ENCODE results near the gene CEP104. TPM values are rescaled to one million over a fixed set of nuclear protein-coding genes. Genes with fewer than 3 reads are reported as not detected.
"Not testable (repeated sequence)": the region's sequence is repeated elsewhere in the genome, so short reads cannot be mapped to it uniquely, and the experiment has no call there.

The CEP104 gene
- total RNA-seq, 1 experiment from 2014 or later, result 34.3 TPM

- CTCF ChIA-PET, result no interaction called here
- TF ChIP-seq, protein P1, sequence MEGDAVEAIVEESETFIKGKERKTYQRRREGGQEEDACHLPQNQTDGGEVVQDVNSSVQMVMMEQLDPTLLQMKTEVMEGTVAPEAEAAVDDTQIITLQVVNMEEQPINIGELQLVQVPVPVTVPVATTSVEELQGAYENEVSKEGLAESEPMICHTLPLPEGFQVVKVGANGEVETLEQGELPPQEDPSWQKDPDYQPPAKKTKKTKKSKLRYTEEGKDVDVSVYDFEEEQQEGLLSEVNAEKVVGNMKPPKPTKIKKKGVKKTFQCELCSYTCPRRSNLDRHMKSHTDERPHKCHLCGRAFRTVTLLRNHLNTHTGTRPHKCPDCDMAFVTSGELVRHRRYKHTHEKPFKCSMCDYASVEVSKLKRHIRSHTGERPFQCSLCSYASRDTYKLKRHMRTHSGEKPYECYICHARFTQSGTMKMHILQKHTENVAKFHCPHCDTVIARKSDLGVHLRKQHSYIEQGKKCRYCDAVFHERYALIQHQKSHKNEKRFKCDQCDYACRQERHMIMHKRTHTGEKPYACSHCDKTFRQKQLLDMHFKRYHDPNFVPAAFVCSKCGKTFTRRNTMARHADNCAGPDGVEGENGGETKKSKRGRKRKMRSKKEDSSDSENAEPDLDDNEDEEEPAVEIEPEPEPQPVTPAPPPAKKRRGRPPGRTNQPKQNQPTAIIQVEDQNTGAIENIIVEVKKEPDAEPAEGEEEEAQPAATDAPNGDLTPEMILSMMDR (IDR thresholded peaks at IDR 0.05; ENCODE audit: unreplicated experiment), result no peak
- no peak overlapping the region for H3K27ac Mint-ChIP-seq (ENCODE audit: unreplicated experiment)
- peaks cover 5% of the 10 kb centered on the region for H3K36me3 Mint-ChIP-seq (ENCODE audit: insufficient read depth, unreplicated experiment)
- H3K27me3 Mint-ChIP-seq (ENCODE audit: unreplicated experiment), result no peaks in the 10 kb centered on the region
- H3K4me3 Mint-ChIP-seq (ENCODE audit: low read depth, unreplicated experiment), result no peak overlapping the region
- intact Hi-C loops (cut with micrococcal nuclease; ENCODE audit: unreplicated experiment), result no loop called here
- no TSS peak for BruUV-seq (replicated peaks)
- no peak for DNase-seq
- H3K4me1 Mint-ChIP-seq (ENCODE audit: low read depth, unreplicated experiment), result peaks cover 5% of the 10 kb centered on the region
- no peaks in the 10 kb centered on the region for H3K9me3 Mint-ChIP-seq (ENCODE audit: low read depth, unreplicated experiment)
Measured at GRCh38 chr1:3814771-3815561, 42.0 kb downstream of the CEP104 start.

GRCh38 chr1:3814065-3814464 lies 42.9 kb downstream of the CEP104 start:
- BruUV-seq (replicated peaks), result no TSS peak
- no peaks in the 10 kb centered on the region for H3K27me3 Mint-ChIP-seq (ENCODE audit: unreplicated experiment)
- no peak overlapping the region for H3K4me3 Mint-ChIP-seq (ENCODE audit: low read depth, unreplicated experiment)
- TF ChIP-seq, protein P1 (IDR thresholded peaks at IDR 0.05; ENCODE audit: unreplicated experiment), result no peak
- H3K9me3 Mint-ChIP-seq (ENCODE audit: low read depth, unreplicated experiment), result no peaks in the 10 kb centered on the region
- no peak for DNase-seq
- H3K27ac Mint-ChIP-seq (ENCODE audit: unreplicated experiment), result no peak overlapping the region
- H3K36me3 Mint-ChIP-seq (ENCODE audit: insufficient read depth, unreplicated experiment), result peaks cover 5% of the 10 kb centered on the region
- CTCF ChIA-PET, result no interaction called here
- peaks cover 8% of the 10 kb centered on the region for H3K4me1 Mint-ChIP-seq (ENCODE audit: low read depth, unreplicated experiment)
- intact Hi-C loops (cut with micrococcal nuclease; ENCODE audit: unreplicated experiment), result no loop called here

DNA sequence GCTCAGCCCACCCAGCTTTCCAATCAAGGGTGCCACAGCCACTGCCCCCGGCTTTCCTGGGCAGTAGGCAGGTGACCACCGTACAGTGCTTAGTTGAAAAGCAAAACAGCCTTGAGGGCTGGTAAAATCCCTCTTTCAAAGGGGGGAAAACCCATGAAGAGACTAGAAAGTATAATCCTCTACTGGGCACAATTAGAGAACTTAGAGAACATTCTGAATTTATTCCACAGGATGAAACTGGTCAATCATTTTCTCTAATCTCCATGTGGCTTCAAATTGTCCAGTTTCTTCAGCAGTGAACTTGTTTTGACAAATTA lies 45.5 kb downstream of the CEP104 start:
- no peaks in the 10 kb centered on the region for H3K36me3 Mint-ChIP-seq (ENCODE audit: insufficient read depth, unreplicated experiment)
- intact Hi-C loops (cut with micrococcal nuclease; ENCODE audit: unreplicated experiment), result no loop called here
- H3K27me3 Mint-ChIP-seq (ENCODE audit: unreplicated experiment), result no peaks in the 10 kb centered on the region
- no peak overlapping the region for H3K27ac Mint-ChIP-seq (ENCODE audit: unreplicated experiment)
- peak overlapping the region; percentile 21 for H3K4me3 Mint-ChIP-seq (ENCODE audit: low read depth, unreplicated experiment)
- peaks cover 8% of the 10 kb centered on the region for H3K4me1 Mint-ChIP-seq (ENCODE audit: low read depth, unreplicated experiment)
- DNase-seq, result no peak
- H3K9me3 Mint-ChIP-seq (ENCODE audit: low read depth, unreplicated experiment), result no peaks in the 10 kb centered on the region
- TF ChIP-seq, protein P1 (IDR thresholded peaks at IDR 0.05; ENCODE audit: unreplicated experiment), result no peak
- BruUV-seq (replicated peaks), result no TSS peak
- CTCF ChIA-PET, result no interaction called here

DNA sequence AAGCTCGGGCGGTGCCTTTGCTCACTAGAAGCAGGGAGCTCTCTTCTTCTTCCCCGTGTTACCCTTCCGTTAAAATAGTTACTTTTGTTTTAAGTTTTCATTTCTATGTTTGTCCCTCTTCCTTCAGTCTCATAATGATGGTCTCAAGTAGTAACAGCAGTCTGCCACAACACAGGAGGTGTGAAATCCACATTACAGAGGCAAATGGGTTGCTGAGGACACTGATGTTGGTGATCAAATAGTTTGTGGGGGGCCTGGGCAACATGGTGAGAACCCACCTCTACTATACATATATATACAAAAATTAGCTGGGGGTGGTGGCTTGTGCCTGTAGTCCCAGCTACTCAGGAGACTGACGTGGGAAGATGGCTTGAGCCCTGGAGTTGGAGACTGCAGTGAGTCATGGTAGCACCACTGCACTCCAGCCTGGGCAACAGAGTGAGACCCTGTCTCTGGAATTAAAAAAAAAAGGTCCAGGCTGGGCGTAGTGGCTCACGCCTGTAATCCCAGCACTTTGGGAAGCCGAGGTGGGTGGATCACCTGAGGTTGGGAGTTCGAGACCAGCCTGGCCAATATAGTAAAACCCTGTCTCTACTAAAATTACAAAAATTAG lies 46.8 kb downstream of the CEP104 start:
- CTCF ChIA-PET, result interaction anchor here (0.6 to 0.8 kb wide), 2 partner anchors 9 to 92 kb away, joined by 3 read pairs; no protein-coding TSS in a partner anchor
- BruUV-seq (replicated peaks); intact Hi-C loops (cut with micrococcal nuclease; ENCODE audit: unreplicated experiment); H3K36me3 Mint-ChIP-seq (ENCODE audit: insufficient read depth, unreplicated experiment); DNase-seq; H3K4me3 Mint-ChIP-seq (ENCODE audit: low read depth, unreplicated experiment); H3K4me1 Mint-ChIP-seq (ENCODE audit: low read depth, unreplicated experiment); H3K27me3 Mint-ChIP-seq (ENCODE audit: unreplicated experiment); H3K27ac Mint-ChIP-seq (ENCODE audit: unreplicated experiment); H3K9me3 Mint-ChIP-seq (ENCODE audit: low read depth, unreplicated experiment): not testable (repeated sequence)

DNA sequence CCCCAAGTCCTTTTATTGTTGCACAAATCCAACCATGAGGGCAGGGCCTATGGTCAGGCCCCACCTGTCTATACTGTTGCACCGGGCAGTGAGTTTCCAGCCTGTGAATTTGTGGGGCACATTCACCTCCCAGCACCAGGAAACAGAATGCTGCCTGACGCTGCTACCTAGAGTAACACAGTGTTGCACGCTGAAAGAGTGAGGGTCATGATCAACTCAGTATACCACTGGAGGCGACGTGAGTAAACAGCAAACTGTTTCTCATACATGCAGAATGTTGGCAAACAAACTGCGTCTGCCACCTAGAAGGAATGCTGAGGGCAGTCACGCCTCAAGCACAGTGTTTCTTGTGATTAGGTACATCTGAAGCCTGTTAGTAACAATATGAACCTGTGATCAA lies 47.3 kb downstream of the CEP104 start:
- intact Hi-C loops (cut with micrococcal nuclease; ENCODE audit: unreplicated experiment), result no loop called here
- peaks cover 9% of the 10 kb centered on the region for H3K4me1 Mint-ChIP-seq (ENCODE audit: low read depth, unreplicated experiment)
- no peak overlapping the region for H3K27ac Mint-ChIP-seq (ENCODE audit: unreplicated experiment)
- TF ChIP-seq, protein P1 (IDR thresholded peaks at IDR 0.05; ENCODE audit: unreplicated experiment), result no peak
- H3K27me3 Mint-ChIP-seq (ENCODE audit: unreplicated experiment), result peaks cover 8% of the 10 kb centered on the region
- CTCF ChIA-PET, result interaction anchor here (0.6 to 0.8 kb wide), 2 partner anchors 8 to 92 kb away, joined by 3 read pairs; no protein-coding TSS in a partner anchor
- BruUV-seq (replicated peaks), result no TSS peak
- H3K9me3 Mint-ChIP-seq (ENCODE audit: low read depth, unreplicated experiment), result peaks cover 5% of the 10 kb centered on the region
- no peak for DNase-seq
- H3K36me3 Mint-ChIP-seq (ENCODE audit: insufficient read depth, unreplicated experiment), result no peaks in the 10 kb centered on the region
- no peak overlapping the region for H3K4me3 Mint-ChIP-seq (ENCODE audit: low read depth, unreplicated experiment)
